SK-N-SH (cell line): ENCODE results near the gene AP4E1. TPM values are rescaled to one million over a fixed set of nuclear protein-coding genes. Genes with fewer than 3 reads are reported as not detected.

ENCODE experiments used
- CTCF ChIA-PET: fragments of 300-600, 350-600 bp; formaldehyde crosslinking; extraction: SDS; loops from one replicate; lab custom pipeline; 2021; lab: Yijun Ruan, JAX
- POLR2A ChIA-PET: fragments of 350-600 bp; sonication (Branson Sonifier 250); formaldehyde crosslinking; extraction: SDS; loops from one replicate; lab custom pipeline; 2020; ENCODE audit warnings: antibody characterized with exemption, inconsistent platforms; lab: Yijun Ruan, JAX
- DNase-seq: peaks from one replicate; pipeline ENCODE4 v3.0.0; 2012
- H2AFZ ChIP-seq: fragments of 200-600 bp; sonication (generic); 2 replicates; pipeline ENCODE4 v1.8.1; 2016; ENCODE audit warnings: antibody characterized with exemption, mild to moderate bottlenecking, low read depth
- H3F3A ChIP-seq: fragments of 200-600 bp; sonication (generic); replicated peaks from 2 replicates; pipeline ENCODE3; 2016; ENCODE audit warnings: antibody characterized with exemption, mild to moderate bottlenecking; ENCODE audit not compliant: insufficient read depth
- H3K27ac ChIP-seq, 2 experiments: fragments of 200-500 bp in 1 of 2; fragments of 200-600 bp in 1 of 2; sonication (Bioruptor generic) in 1 of 2; sonication (generic), shearing (Covaris generic) in 1 of 2; 2 replicates each; pipeline versions ENCODE4 v1.5.1 to v1.6.1; 2014 to 2016; ENCODE audit warnings: low read depth in 2 of 2, inconsistent platforms in 1 of 2, low read length in 1 of 2, mild to moderate bottlenecking in 1 of 2, mixed read lengths in 1 of 2
- H3K27me3 ChIP-seq: fragments of 200-600 bp; sonication (generic), shearing (Covaris generic); 2 replicates; pipeline ENCODE4 v1.6.1; 2016; ENCODE audit warnings: mixed run types; ENCODE audit not compliant: insufficient read depth
- H3K36me3 ChIP-seq, 2 experiments: fragments of 200-500 bp in 1 of 2; fragments of 200-600 bp in 1 of 2; sonication (Bioruptor generic) in 1 of 2; sonication (generic) in 1 of 2; replicated peaks in 1 of 2; 2 replicates each; pipeline versions ENCODE3 to v1.5.1; 2014 to 2016; ENCODE audit warnings: low read length in 1 of 2, mild to moderate bottlenecking in 1 of 2; ENCODE audit not compliant: insufficient read depth in 2 of 2, control insufficient read depth in 1 of 2
- H3K4me1 ChIP-seq, 2 experiments: fragments of 200-500 bp in 1 of 2; fragments of 200-600 bp in 1 of 2; sonication (Bioruptor generic) in 1 of 2; sonication (generic), shearing (Covaris generic) in 1 of 2; 2 replicates each; pipeline versions ENCODE4 v1.5.1 to v1.6.1; 2014 to 2016; ENCODE audit warnings: low read depth in 1 of 2, low read length in 1 of 2, mixed run types in 1 of 2; ENCODE audit not compliant: insufficient read depth in 2 of 2, control insufficient read depth in 1 of 2
- H3K4me2 ChIP-seq: fragments of 200-600 bp; sonication (generic), shearing (Covaris generic); 2 replicates; pipeline ENCODE4 v1.6.1; 2017; ENCODE audit warnings: mixed run types
- H3K4me3 ChIP-seq, 2 experiments: fragments of 200-500 bp in 1 of 2; fragments of 200-600 bp in 1 of 2; sonication (Bioruptor generic) in 1 of 2; sonication (generic), shearing (Covaris generic) in 1 of 2; 2 replicates each; pipeline versions ENCODE4 v1.5.1 to v1.8.1; 2014 to 2016; ENCODE audit warnings: low read depth in 2 of 2, inconsistent platforms in 1 of 2, low read length in 1 of 2, mild to moderate bottlenecking in 1 of 2, mixed read lengths in 1 of 2, moderate library complexity in 1 of 2
- H3K79me2 ChIP-seq: fragments of 200-600 bp; sonication (generic); 2 replicates; pipeline ENCODE4 v1.8.1; 2017; ENCODE audit warnings: mild to moderate bottlenecking; ENCODE audit not compliant: insufficient read depth
- H3K9ac ChIP-seq: fragments of 200-600 bp; sonication (generic); 2 replicates; pipeline ENCODE4 v1.6.1; 2017; ENCODE audit warnings: mixed run types
- H3K9me2 ChIP-seq: fragments of 200-600 bp; sonication (generic); 2 replicates; pipeline ENCODE4 v1.6.1; 2017; ENCODE audit warnings: mixed run types
- H3K9me3 ChIP-seq: fragments of 200-600 bp; sonication (generic); 2 replicates; pipeline ENCODE4 v1.6.1; 2017; ENCODE audit warnings: mixed run types, mild to moderate bottlenecking, moderate library complexity
- H4K20me1 ChIP-seq: fragments of 200-600 bp; sonication (generic); 2 replicates; pipeline ENCODE4 v1.6.1; 2017; ENCODE audit warnings: mild to moderate bottlenecking, mixed run types; ENCODE audit not compliant: insufficient read depth
- ELF1 ChIP-seq: IDR thresholded peaks from 2 replicates; pipeline ENCODE4 v1.4.0; 2012
- EP300 ChIP-seq, 2 experiments: IDR thresholded peaks; 2 replicates each; pipeline versions ENCODE4 v1.4.0 to v1.6.1; 2012; ENCODE audit warnings: borderline replicate concordance in 1 of 2, low read depth in 1 of 2, low read length in 1 of 2
- FOSL2 ChIP-seq: IDR thresholded peaks from 2 replicates; pipeline ENCODE4 v1.4.0; 2012; ENCODE audit warnings: low read depth, mild to moderate bottlenecking, moderate library complexity, borderline replicate concordance
- GABPA ChIP-seq: IDR thresholded peaks from 2 replicates; pipeline ENCODE4 v1.4.0; 2012; ENCODE audit warnings: low read depth, mild to moderate bottlenecking
- GATA2 ChIP-seq: sonication (generic); formaldehyde crosslinking; IDR thresholded peaks from 2 replicates; pipeline ENCODE4 v1.5.0; 2020; ENCODE audit warnings: mild to moderate bottlenecking, missing genetic modification reagents
- JUND ChIP-seq: IDR thresholded peaks from 2 replicates; pipeline ENCODE4 v1.4.0; 2012
- MEF2A ChIP-seq: IDR thresholded peaks from 2 replicates; pipeline ENCODE4 v1.4.0; 2012; ENCODE audit warnings: low read depth, borderline replicate concordance
- MXI1 ChIP-seq: IDR thresholded peaks from 2 replicates; pipeline ENCODE4 v1.6.1; 2012; ENCODE audit warnings: mild to moderate bottlenecking, low read depth, low read length, improper control_type of control experiment
- NFIC ChIP-seq: IDR thresholded peaks from 2 replicates; pipeline ENCODE4 v1.4.0; 2012; ENCODE audit warnings: borderline replicate concordance
- NRF1 ChIP-seq: IDR thresholded peaks from 2 replicates; pipeline ENCODE4 v1.6.1; 2012; ENCODE audit warnings: low read depth, mild to moderate bottlenecking, low read length
- POLR2AphosphoS5 ChIP-seq: IDR thresholded peaks from 2 replicates; pipeline ENCODE4 v1.6.1; 2012; ENCODE audit warnings: low read depth, low read length
- RCOR1 ChIP-seq: fragments of 150-350 bp; IDR thresholded peaks from 2 replicates; pipeline ENCODE4 v1.6.1; 2017; ENCODE audit warnings: antibody characterized with exemption, low read length
- RFX5 ChIP-seq: IDR thresholded peaks from 2 replicates; pipeline ENCODE4 v1.6.1; 2012; ENCODE audit warnings: mild to moderate bottlenecking, improper control_type of control experiment, low read length
- RXRA ChIP-seq: IDR thresholded peaks from 2 replicates; pipeline ENCODE4 v1.4.0; 2012; ENCODE audit warnings: low read depth, mild to moderate bottlenecking, borderline replicate concordance
- SIN3A ChIP-seq: IDR thresholded peaks from 2 replicates; pipeline ENCODE4 v1.6.1; 2012; ENCODE audit warnings: low read depth, mild to moderate bottlenecking, low read length, moderate library complexity, borderline replicate concordance
- SMC3 ChIP-seq: IDR thresholded peaks from 2 replicates; pipeline ENCODE4 v1.6.1; 2012; ENCODE audit warnings: low read depth, low read length, improper control_type of control experiment
- TCF12 ChIP-seq: IDR thresholded peaks from 2 replicates; pipeline ENCODE4 v1.4.0; 2012
- TEAD4 ChIP-seq: IDR thresholded peaks from 2 replicates; pipeline ENCODE4 v1.4.0; 2012; ENCODE audit warnings: mild to moderate bottlenecking, borderline replicate concordance; ENCODE audit not compliant: insufficient read depth
- YY1 ChIP-seq: IDR thresholded peaks from 2 replicates; pipeline ENCODE4 v1.4.0; 2012; ENCODE audit warnings: low read depth, mild to moderate bottlenecking
- WGBS: methylation state at CpG from one replicate; pipeline ENCODE4 v1.1.6; 2017; ENCODE audit warnings: low lambda C conversion rate; 5-methylcytosine and 5-hydroxymethylcytosine counted together
- polyA plus RNA-seq, 3 experiments: library from polyadenylated mRNA; depleted of rRNA; stranded (reverse); fragments of >200 nt; gene quantifications; 2 replicates each; pipeline ENCODE4 v1.2.3, GENCODE V29; 2012
- TF ChIP-seq, protein P1 (sequence below): IDR thresholded peaks from 2 replicates; pipeline ENCODE4 v1.4.0; 2012; ENCODE audit warnings: low read depth
- TF ChIP-seq, protein P2 (sequence below): IDR thresholded peaks from 2 replicates; pipeline ENCODE4 v1.4.0; 2012; ENCODE audit warnings: low read depth, borderline replicate concordance
- TF ChIP-seq, protein P3 (sequence below): IDR thresholded peaks from 2 replicates; pipeline ENCODE4; 2012
- TF ChIP-seq, protein P4 (sequence below): fragments of 150-350 bp; IDR thresholded peaks from 2 replicates; pipeline ENCODE4 v1.6.1; 2017; ENCODE audit warnings: antibody characterized with exemption, low read length, low read depth, borderline replicate concordance

Gene AP4E1
- polyA plus RNA-seq, 1 of the 3 experiments (the other 2 are of a cell fraction): 1.6 TPM

DNA sequence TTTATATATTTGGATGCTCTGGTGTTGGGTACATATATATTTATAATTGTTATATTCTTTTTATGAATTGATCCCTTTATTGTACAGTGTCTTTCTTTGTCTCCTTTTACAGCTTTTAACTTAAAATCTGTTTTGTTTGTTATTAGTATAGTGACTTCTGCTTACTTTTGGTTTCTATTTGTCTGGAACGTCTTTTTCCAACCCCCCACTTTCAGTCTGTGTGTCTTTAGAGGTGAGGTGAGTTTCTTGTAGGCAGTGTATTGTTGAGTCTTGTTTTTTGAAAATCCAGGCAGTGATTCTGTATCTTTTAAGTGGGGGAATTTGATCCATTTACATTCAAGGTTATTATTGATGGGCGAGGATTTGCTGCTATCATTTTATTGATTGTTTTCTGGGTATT, 62.0 kb downstream of the AP4E1 start:
- Histone ChIP-seq H3K9me3 (peaks cover 9% of the 10 kb centered on the region), H3K36me3 (peaks cover 11 to 68% of the 10 kb centered on the region in 2 experiments), H3K9ac (no peak overlapping the region), H3K4me3 (no peak overlapping the region), H3K79me2 (no peaks in the 10 kb centered on the region), H3K9me2 (no peaks in the 10 kb centered on the region), H4K20me1 (no peaks in the 10 kb centered on the region), H3K4me2 (no peak overlapping the region), H2AFZ (no peak overlapping the region), H3K4me1 (no peaks in the 10 kb centered on the region), H3K27ac (no peak overlapping the region), H3K27me3 (no peaks in the 10 kb centered on the region), H3F3A (no peaks in the 10 kb centered on the region)
- ChIA-PET CTCF (no interaction called here), POLR2A (no interaction called here)
- WGBS: 89% methylated on average over 2 of the region's 2 CpGs
- no peak for TF ChIP-seq YY1
- TF ChIP-seq GABPA: no peak
- no peak for TF ChIP-seq GATA2
- no peak for TF ChIP-seq NRF1
- no peak for TF ChIP-seq RFX5
- TF ChIP-seq SMC3: no peak
- TF ChIP-seq, protein P1, sequence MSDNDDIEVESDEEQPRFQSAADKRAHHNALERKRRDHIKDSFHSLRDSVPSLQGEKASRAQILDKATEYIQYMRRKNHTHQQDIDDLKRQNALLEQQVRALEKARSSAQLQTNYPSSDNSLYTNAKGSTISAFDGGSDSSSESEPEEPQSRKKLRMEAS: no peak
- TF ChIP-seq, protein P2, sequence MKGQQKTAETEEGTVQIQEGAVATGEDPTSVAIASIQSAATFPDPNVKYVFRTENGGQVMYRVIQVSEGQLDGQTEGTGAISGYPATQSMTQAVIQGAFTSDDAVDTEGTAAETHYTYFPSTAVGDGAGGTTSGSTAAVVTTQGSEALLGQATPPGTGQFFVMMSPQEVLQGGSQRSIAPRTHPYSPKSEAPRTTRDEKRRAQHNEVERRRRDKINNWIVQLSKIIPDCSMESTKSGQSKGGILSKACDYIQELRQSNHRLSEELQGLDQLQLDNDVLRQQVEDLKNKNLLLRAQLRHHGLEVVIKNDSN: no peak
- TF ChIP-seq NFIC: no peak
- no peak for TF ChIP-seq JUND
- TF ChIP-seq RCOR1: no peak
- no peak for TF ChIP-seq TEAD4
- no peak for DNase-seq

DNA sequence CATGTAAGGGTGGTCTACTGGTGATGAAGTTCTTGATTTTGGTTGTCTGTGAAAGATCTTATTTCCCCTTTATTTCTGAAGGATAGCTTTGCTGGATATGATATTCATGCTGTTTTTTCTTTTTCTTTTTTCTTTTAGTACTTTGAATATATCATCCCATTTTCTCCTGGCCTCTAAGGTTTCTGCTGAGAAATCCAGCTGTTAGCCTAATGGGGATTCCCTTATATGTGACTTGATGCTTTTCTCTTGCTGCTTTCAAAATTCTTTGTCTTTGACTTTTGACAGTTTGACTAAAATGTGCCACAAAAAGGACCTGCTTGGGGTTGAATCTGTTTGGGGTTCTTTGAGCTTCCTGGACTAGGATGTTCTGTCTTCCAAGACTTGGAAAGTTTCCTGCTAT, 62.6 kb downstream of the AP4E1 start:
- no peaks in the 10 kb centered on the region for H3F3A ChIP-seq
- H3K36me3 ChIP-seq: peaks cover 11 to 72% of the 10 kb centered on the region in 2 experiments
- no peaks in the 10 kb centered on the region for H4K20me1 ChIP-seq
- H3K9ac ChIP-seq: no peak overlapping the region
- peaks cover 9% of the 10 kb centered on the region for H3K9me3 ChIP-seq
- no peaks in the 10 kb centered on the region for H3K27me3 ChIP-seq
- H3K27ac ChIP-seq: no peak overlapping the region
- POLR2A ChIA-PET: no interaction called here
- no peaks in the 10 kb centered on the region for H3K4me1 ChIP-seq
- H3K4me2 ChIP-seq: no peak overlapping the region
- TF ChIP-seq MXI1 (no peak), EP300 (IDR thresholded peaks at IDR 0.05; ENCODE audit: borderline replicate concordance in 1 of 2, low read depth in 1 of 2, low read length in 1 of 2) (no peak), JUND (no peak), ELF1 (no peak), RCOR1 (no peak), TCF12 (no peak), POLR2AphosphoS5 (no peak), GATA2 (no peak), RFX5 (no peak), SIN3A (no peak), RXRA (no peak), FOSL2 (no peak), MEF2A (no peak)
- TF ChIP-seq, protein P3, sequence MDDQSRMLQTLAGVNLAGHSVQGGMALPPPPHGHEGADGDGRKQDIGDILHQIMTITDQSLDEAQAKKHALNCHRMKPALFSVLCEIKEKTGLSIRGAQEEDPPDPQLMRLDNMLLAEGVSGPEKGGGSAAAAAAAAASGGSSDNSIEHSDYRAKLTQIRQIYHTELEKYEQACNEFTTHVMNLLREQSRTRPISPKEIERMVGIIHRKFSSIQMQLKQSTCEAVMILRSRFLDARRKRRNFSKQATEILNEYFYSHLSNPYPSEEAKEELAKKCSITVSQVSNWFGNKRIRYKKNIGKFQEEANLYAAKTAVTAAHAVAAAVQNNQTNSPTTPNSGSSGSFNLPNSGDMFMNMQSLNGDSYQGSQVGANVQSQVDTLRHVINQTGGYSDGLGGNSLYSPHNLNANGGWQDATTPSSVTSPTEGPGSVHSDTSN: no peak
- TF ChIP-seq, protein P4, sequence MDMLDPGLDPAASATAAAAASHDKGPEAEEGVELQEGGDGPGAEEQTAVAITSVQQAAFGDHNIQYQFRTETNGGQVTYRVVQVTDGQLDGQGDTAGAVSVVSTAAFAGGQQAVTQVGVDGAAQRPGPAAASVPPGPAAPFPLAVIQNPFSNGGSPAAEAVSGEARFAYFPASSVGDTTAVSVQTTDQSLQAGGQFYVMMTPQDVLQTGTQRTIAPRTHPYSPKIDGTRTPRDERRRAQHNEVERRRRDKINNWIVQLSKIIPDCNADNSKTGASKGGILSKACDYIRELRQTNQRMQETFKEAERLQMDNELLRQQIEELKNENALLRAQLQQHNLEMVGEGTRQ: no peak
- TF ChIP-seq, protein P2: no peak
- no peaks in the 10 kb centered on the region for H3K9me2 ChIP-seq
- no peak overlapping the region for H3K4me3 ChIP-seq
- CTCF ChIA-PET: interaction anchor here (0.7 kb wide), 1 partner anchor 94 kb away, joined by 3 read pairs; no protein-coding TSS in a partner anchor
- no peak overlapping the region for H2AFZ ChIP-seq
- DNase-seq: no peak
- no peaks in the 10 kb centered on the region for H3K79me2 ChIP-seq
